ENCODE results near the gene ALG8.
"Not testable (repeated sequence)": the region's sequence is repeated elsewhere in the genome, so short reads cannot be mapped to it uniquely, and the experiment has no call there.

Gene ALG8

GRCh38 chr11:78139422-78140391 is at the start of gene ALG8:
Gene ALG8, minus strand, starts transcription at chr11:78139626. Its CDS starts 38 bp downstream, at chr11:78139588.
- DNase-seq, result peak; percentile 95

GRCh38 chr11:78188286-78189173 is 49.1 kb upstream of the ALG8 start, which contains the start of the genes KCTD21 and USP35:
Gene KCTD21, minus strand, starts transcription at chr11:78188626. Its CDS starts 14,072 bp downstream, at chr11:78174554.
Gene USP35, plus strand, starts transcription at chr11:78188919. Its CDS starts 7,327 bp downstream, at chr11:78196246.
- peak; percentile 96 for DNase-seq

DNA sequence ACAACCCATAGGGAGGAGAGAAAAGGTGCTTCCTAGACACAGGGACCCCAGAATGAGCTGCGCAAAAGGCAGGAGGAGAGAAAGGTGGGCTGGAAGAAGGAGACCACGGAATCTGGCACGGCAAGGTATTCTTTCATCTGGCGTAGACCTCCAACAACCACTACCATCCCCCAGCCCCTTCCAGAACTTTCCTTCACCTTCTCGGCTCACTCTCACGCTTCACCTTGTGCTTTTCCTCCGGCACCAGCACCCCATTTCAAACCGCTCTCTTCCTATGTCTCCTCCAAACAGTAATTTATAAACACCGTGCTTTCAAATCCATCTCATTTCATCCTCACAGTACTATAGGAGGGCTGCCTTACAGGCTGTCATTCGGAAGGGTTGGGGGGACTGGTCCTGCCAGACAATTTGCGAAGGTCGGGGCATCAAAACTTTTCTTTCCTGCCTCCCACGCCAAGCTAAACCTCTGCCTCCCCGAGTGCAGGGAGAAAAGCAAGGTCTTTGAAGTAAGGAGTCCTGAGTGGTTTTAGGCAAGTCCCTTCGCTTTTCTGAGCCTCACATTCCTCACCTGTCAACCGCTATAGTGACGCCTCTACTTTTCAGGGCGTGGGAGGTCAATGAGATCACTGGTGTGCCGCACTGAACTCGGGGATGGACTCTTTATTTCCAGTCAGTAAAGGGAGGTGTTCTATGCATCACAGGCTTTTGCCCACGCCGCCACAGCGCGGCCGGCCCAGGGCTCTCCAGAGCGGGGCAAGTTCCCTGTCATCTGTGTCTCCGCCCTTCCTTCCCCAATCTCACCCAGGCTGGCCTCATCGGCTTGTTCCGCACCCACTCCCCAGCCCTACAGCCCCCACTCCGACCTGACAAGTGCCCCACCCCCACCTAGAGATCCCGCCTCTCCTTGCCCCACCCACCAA is 48.2 kb upstream of the ALG8 start:
- DNase-seq, result no peak

DNA sequence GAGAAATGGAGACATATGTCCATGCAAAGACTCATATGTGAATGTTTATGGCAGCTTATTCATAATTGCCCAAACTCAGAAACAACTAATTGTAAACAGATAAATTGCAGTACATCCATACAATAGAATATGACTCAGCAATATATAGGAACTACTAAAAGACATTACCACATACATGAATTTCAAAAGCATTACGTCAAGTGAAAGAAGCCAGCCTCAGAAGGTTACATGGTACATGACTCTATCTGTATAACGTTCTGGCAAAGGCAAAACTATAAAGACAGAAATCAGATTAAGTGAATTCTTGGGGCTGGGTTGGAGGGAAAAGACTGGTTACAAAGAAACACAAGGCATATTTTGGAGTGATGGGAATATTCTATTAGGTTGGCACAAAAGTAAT is 41.8 kb upstream of the ALG8 start:
- DNase-seq, result peak; percentile 71

- no peak for DNase-seq
Observed at GRCh38 chr11:78180751-78181150, 41.3 kb upstream of the ALG8 start.

DNA sequence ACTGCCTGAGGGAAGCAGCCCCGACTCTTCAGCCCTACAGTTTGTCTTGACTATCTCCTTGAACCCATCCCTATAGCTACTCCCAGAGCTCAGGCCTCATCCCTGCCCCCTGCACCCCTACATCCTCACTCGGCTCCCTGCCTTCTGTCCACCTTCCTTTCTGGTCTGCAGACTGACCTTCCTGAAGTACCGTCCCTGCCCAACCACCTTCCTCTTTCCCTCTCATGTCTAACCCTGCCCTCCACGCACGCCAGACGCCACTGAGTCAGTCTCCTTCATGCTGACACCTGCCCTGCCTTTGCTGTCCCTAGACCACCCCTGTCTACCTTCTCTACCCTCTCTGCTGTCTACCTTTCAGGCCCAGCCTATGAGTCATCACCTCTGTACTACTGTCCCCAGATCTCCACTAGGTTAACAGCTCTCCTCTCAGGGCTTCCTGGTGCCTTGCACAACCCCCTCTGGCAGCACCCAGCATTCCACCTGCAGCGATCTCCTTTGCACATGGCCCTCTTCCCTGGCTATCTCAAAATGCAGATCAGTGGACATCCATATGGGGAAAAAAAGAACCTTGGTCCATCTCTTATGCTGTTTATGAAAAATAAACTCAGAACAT is 40.1 kb upstream of the ALG8 start:
- no peak for DNase-seq

DNA sequence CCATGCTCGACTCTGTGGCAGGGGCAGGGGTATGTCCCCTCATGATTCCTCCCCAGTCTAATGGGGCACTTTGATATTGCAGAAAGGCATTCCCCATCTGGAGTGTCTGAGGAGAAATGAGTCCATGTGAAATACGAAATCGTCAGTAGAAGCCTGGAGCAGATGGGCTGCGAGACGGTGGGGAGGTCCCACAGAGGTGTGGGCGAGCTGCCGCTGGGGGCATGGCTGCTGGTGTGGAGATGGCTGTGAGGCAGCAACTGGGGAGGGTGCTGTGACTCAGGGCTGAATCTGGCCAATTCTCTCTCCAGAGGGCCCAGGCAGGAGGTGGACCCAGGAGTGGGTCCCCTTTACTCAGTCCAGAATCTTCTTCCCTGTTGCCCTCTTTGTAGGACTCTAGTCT is 37.8 kb upstream of the ALG8 start:
- no peak for DNase-seq

- no peak for DNase-seq
Observed at GRCh38 chr11:78176605-78177141, 37.2 kb upstream of the ALG8 start.

DNA sequence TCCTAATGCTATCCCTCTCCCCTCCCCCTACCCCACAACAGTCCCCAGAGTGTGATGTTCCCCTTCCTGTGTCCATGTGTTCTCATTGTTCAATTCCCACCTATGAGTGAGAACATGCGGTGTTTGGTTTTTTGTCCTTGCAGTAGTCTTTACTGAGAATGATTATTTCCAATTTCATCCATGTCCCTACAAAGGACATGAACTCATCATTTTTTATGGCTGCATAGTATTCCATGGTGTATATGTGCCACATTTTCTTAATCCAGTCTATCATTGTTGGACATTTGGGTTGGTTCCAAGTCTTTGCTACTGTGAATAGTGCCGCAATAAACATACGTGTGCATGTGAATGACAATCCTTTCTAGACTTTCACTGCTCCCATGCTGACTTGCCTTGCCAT is 36.4 kb upstream of the ALG8 start:
- DNase-seq, result not testable (repeated sequence)

DNA sequence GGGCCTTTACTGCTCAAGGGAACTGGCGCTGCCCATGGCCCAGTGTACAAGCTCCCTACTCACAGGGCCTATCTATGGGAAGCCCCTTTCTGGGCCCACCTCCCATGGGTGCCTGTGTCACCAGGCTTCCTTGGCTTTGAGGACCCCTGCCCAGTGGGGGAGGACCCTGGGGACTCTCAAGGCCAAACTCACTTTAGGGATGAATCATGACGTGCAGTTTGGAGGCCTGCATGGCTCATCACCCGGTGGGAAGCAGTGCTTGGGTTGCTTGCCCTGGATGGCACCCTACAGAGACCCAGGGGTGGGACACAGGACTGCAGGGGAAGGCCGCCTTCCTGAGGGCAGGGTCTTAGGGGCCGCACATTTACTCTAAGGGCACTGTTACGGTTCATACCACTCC is 32.5 kb upstream of the ALG8 start:
- DNase-seq, result no peak

DNA sequence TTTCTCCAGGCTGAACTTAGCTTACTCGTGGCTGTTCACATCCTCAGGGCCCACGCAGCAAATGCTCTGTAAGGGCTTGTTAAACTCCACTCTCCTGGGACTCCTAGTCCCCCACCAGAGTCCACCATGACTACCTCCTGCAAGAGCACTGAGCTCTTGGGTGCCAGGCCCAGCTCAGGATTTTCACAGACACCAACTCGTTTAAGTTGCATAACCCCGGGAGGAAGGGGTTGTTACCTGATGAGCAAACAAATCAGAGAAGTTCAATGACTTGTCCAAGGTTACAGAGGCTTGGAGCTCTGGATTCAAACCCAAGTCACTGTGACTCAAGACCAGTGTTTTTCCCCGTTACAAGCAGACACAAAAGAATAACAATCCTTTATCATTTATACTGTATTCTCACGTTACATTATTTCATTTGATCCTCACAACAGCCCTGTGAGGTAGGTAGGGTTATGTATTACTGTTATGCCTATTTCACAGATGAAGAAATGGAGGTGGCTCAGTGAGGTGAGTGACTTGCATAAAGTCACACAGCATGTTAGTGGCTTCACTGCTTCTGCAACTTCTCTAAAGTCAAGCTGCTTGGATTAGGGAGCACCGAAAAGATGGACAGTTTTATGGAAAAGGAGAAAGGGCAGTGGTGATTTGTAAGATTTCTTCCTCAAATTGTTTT is 31.6 kb upstream of the ALG8 start:
- DNase-seq, result no peak

DNA sequence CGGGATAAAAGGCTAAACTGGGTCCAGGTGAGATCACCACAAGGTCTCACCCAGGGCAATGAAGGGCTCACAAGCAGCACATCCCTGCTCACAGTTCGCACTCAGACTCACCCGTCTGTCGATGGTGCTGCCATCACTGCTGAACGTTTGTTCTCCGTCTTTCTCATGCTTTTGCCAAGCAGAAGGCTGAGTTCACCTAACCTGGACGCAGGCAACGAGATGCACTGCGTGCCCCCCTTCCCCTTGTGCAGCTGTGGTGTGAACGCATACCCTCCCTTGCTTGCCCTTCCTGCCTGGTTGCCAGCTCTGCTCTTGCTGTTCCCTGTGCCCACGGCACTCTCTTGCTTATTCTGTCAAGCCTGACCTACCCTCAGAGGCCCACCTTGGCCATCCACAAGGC is 31.0 kb upstream of the ALG8 start:
- no peak for DNase-seq

DNA sequence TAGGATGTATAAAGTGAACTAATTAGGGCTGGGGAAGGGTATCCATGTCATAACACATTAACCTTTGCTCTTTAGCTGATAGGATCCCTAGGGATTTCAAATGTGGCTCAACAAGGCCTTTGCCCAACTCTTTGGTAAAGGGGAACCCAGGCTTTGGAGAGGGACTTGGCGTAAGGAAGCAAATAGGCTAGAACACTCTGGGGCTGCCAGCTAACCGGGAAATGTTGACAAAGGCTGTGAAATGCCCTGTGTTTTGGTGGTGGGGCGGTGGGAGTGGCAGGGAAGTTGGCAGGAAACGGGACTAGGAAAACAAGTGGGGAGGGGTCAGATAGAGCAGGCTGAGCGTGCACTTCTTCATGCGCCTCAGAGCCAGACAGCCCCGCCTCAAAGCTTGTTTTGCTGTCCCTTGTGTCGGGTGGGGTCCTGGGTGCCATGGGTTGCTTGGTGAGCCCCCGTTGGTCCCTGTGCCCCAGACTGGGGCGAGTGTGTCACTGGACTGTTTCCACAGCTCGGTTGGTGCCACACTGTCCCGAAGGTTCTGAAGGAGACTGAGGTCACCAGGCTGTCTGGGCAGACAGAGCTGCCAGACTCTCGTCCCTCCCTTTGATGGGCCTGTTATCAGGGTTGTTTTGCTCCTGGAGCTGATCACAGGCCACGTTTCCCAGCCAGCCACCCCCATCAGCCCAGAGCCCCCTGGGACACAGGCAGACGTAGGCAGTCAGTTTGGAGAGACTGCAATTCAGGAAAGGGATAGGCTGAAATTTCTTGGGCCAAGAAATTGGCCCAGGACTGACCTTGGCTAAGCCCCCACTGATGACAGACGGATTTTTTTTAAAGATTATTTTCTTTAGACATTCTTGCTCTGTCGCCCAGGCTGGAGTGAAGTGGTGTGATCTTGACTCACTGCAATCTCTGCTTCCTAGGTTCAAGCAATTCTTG is 29.4 kb upstream of the ALG8 start:
- peak; percentile 94 for DNase-seq

GRCh38 chr11:78166855-78167469 is 27.5 kb upstream of the ALG8 start:
- no peak for DNase-seq

- no peak for DNase-seq
Observed at GRCh38 chr11:78164471-78164870, 25.0 kb upstream of the ALG8 start.

- DNase-seq, result no peak
Observed at GRCh38 chr11:78163828-78164227, 24.4 kb upstream of the ALG8 start.

GRCh38 chr11:78161962-78162371 is 22.5 kb upstream of the ALG8 start:
- peak; percentile 28 for DNase-seq

- no peak for DNase-seq
Observed at GRCh38 chr11:78161346-78161745, 21.9 kb upstream of the ALG8 start.

DNA sequence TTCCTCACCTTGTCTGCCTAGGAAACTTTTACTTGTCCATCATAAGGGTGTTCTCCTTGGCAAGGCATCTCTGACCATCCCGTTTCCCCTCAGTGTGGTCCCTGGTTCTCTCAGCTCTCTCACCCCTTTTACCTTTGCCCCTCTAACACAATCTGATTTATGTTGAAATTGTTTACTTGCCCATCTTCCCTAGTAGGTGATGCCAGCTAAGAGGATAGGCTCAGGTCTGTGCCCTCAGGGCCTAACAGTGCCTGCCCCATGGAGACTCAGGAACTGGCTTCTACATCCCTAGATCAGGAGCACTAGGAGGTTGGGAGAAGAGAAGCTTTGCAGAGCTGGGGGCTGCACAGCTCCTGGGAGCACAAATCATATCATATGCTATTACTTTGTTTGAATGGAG is 21.1 kb upstream of the ALG8 start:
- DNase-seq, result no peak
